Endothelial cell of umbilical vein (primary cell): ENCODE results near the gene ZIC3. TPM values are rescaled to one million over a fixed set of nuclear protein-coding genes. Genes with fewer than 3 reads are reported as not detected.

Experiments
- BruUV-seq: library from RNA; stranded (reverse); fragments of 400-500 nt; replicated peaks from 2 replicates; lab custom pipeline; 2021; lab: Mats Ljungman, UMichigan
- CTCF ChIA-PET: fragments of 300-600, 350-600 bp; sonication (Branson Sonifier 250); formaldehyde crosslinking; loops from one replicate; lab custom pipeline; 2021; ENCODE audit warnings: antibody characterized with exemption, inconsistent platforms; lab: Charles Lee
- POLR2A ChIA-PET: fragments of 300-600, 350-600 bp; sonication (Branson Sonifier 250); formaldehyde crosslinking; loops from one replicate; lab custom pipeline; 2021; ENCODE audit warnings: antibody characterized with exemption, inconsistent platforms; lab: Charles Lee
- DNase-seq: peaks from one replicate; pipeline ENCODE4 v3.0.0-alpha.2; 2011; ENCODE audit warnings: low read depth, low spot score
- FAIRE-seq: peaks from 2 replicates; lab custom pipeline; 2011; peaks lifted over from hg19 to GRCh38; lab: Jason Lieb, UNC
- H2AFZ ChIP-seq: 2 replicates; pipeline ENCODE4 v1.6.0; 2012; ENCODE audit warnings: low read depth, low read length, control low read depth, inconsistent platforms
- H3K27ac ChIP-seq: 2 replicates; pipeline ENCODE4 v1.5.1; 2011; ENCODE audit warnings: low read depth, mild to moderate bottlenecking, control low read depth, low read length, moderate library complexity; ENCODE audit not compliant: insufficient read depth
- H3K27me3 ChIP-seq, 2 experiments: 2 replicates each; pipeline versions ENCODE4 v1.6.0 to v1.6.1; 2011; ENCODE audit warnings: low read length in 2 of 2, mixed read lengths in 1 of 2; ENCODE audit not compliant: control insufficient read depth in 2 of 2, insufficient read depth in 2 of 2
- H3K36me3 ChIP-seq, 2 experiments: 2 replicates in 1 of 2; 3 replicates in 1 of 2; pipeline ENCODE4 v1.5.1; 2011; ENCODE audit warnings: low read length in 2 of 2, mild to moderate bottlenecking in 1 of 2, moderate library complexity in 1 of 2; ENCODE audit not compliant: control insufficient read depth in 2 of 2, insufficient read depth in 2 of 2; ENCODE audit errors: extremely low read depth in 1 of 2
- H3K4me1 ChIP-seq: 3 replicates; pipeline ENCODE4 v1.5.1; 2011; ENCODE audit warnings: mild to moderate bottlenecking, low read length; ENCODE audit not compliant: control insufficient read depth, insufficient read depth; ENCODE audit errors: extremely low read depth
- H3K4me2 ChIP-seq: 2 replicates; pipeline ENCODE4 v1.6.1; 2011; ENCODE audit warnings: low read length, control low read depth, mixed read lengths; ENCODE audit not compliant: insufficient read depth
- H3K4me3 ChIP-seq, 3 experiments: fragments of 200-600 bp in 1 of 3; sonication (generic), shearing (Covaris generic) in 1 of 3; replicated peaks in 1 of 3; 2 replicates each; pipeline ENCODE4 v1.5.1; 2011 to 2016; ENCODE audit warnings: control low read depth in 3 of 3, low read length in 3 of 3, mild to moderate bottlenecking in 2 of 3, inconsistent platforms in 1 of 3, low read depth in 1 of 3, moderate library complexity in 1 of 3; ENCODE audit not compliant: insufficient read depth in 1 of 3
- H3K79me2 ChIP-seq: 2 replicates; pipeline ENCODE4 v1.6.0; 2012; ENCODE audit warnings: low read length, inconsistent platforms; ENCODE audit not compliant: control insufficient read depth, insufficient read depth
- H3K9ac ChIP-seq: replicated peaks from 2 replicates; pipeline ENCODE3; 2011; ENCODE audit warnings: low read length, control low read depth; ENCODE audit not compliant: insufficient read depth; ENCODE audit errors: extremely low read depth
- H3K9me1 ChIP-seq: replicated peaks from 3 replicates; pipeline ENCODE4 v1.6.0; 2011; ENCODE audit warnings: mild to moderate bottlenecking, low read length; ENCODE audit not compliant: control insufficient read depth, insufficient read depth; ENCODE audit errors: extremely low read depth
- H3K9me3 ChIP-seq: replicated peaks from 2 replicates; pipeline ENCODE4 v1.5.1; 2012; ENCODE audit warnings: low read length, inconsistent platforms; ENCODE audit not compliant: control insufficient read depth, insufficient read depth
- H4K20me1 ChIP-seq: replicated peaks from 2 replicates; pipeline ENCODE3; 2011; ENCODE audit warnings: mild to moderate bottlenecking, low read length; ENCODE audit not compliant: control insufficient read depth, insufficient read depth; ENCODE audit errors: extremely low read depth
- CTCF ChIP-seq, 2 donors: IDR thresholded peaks; 1 replicate in 1 of 2; 2 replicates in 1 of 2; pipeline ENCODE4 v1.5.1; 2011; ENCODE audit warnings: low read length in 2 of 2, mild to moderate bottlenecking in 2 of 2, moderate library complexity in 2 of 2, control low read depth in 1 of 2, inconsistent platforms in 1 of 2, low read depth in 1 of 2; ENCODE audit not compliant: insufficient read depth in 1 of 2; ENCODE audit errors: extremely low read depth in 1 of 2
- EZH2 ChIP-seq: IDR thresholded peaks from 2 replicates; pipeline ENCODE4 v1.6.1; 2012; ENCODE audit warnings: borderline replicate concordance, low read depth, mild to moderate bottlenecking, moderate library complexity, low read length, inconsistent platforms; ENCODE audit not compliant: severe bottlenecking
- FOS ChIP-seq: IDR thresholded peaks from 2 replicates; pipeline ENCODE4 v1.6.1; 2011; ENCODE audit warnings: mild to moderate bottlenecking, low read length, moderate library complexity, borderline replicate concordance; ENCODE audit not compliant: insufficient read depth
- GATA2 ChIP-seq: IDR thresholded peaks from 2 replicates; pipeline ENCODE4 v1.7.0; 2011; ENCODE audit warnings: low read depth, mild to moderate bottlenecking, moderate library complexity, mixed read lengths, low read length; ENCODE audit not compliant: insufficient read length, insufficient read depth
- JUN ChIP-seq: IDR thresholded peaks from 2 replicates; pipeline ENCODE4 v1.6.1; 2011; ENCODE audit warnings: borderline replicate concordance, low read depth; ENCODE audit not compliant: insufficient read length, insufficient read depth
- POLR2A ChIP-seq: IDR thresholded peaks from 2 replicates; pipeline ENCODE4 v1.6.1; 2012; ENCODE audit warnings: low read depth, mild to moderate bottlenecking, control low read depth, low read length
- POLR2AphosphoS5 ChIP-seq: IDR thresholded peaks from 2 replicates; pipeline ENCODE4 v1.6.1; 2012; ENCODE audit warnings: low read depth, mild to moderate bottlenecking, control low read depth, low read length, moderate library complexity; ENCODE audit not compliant: insufficient read depth
- dilution Hi-C: fragments of 300-500 bp; cut with MboI; formaldehyde crosslinking; loops from one replicate; pipeline ENCODE4 v1.15.0; 2019; ENCODE audit warnings: low sequenced_read_pairs; ENCODE audit not compliant: extremely low pct_ligation_motif_present
- intact Hi-C: fragments of 100-400 bp; cut with micrococcal nuclease; formaldehyde crosslinking; loops from one replicate; pipeline ENCODE4 v1.10.0; 2022
- polyA plus RNA-seq, 4 experiments: library from polyadenylated mRNA; depleted of rRNA in 3 of 4; stranded (reverse) in 3 of 4; unstranded in 1 of 4; fragments of >200 nt; gene quantifications; 2 replicates each; pipeline versions ENCODE4 v1.2.1 to v1.2.3, GENCODE V29; 2011 to 2012; ENCODE audit warnings: missing spikeins in 1 of 4
- total RNA-seq: library from RNA; stranded (reverse); gene quantifications from 2 replicates; pipeline ENCODE4 v1.2.3, GENCODE V29; 2021
- TF ChIP-seq, protein P1 (sequence below): IDR thresholded peaks from 2 replicates; pipeline ENCODE4 v1.6.1; 2011; ENCODE audit not compliant: insufficient read depth, insufficient read length

ZIC3 gene
- total and polyA plus RNA-seq, 2 donors (not counting 3 experiments of a cell fraction or from before 2014, with no cell fraction given), result not detected

DNA sequence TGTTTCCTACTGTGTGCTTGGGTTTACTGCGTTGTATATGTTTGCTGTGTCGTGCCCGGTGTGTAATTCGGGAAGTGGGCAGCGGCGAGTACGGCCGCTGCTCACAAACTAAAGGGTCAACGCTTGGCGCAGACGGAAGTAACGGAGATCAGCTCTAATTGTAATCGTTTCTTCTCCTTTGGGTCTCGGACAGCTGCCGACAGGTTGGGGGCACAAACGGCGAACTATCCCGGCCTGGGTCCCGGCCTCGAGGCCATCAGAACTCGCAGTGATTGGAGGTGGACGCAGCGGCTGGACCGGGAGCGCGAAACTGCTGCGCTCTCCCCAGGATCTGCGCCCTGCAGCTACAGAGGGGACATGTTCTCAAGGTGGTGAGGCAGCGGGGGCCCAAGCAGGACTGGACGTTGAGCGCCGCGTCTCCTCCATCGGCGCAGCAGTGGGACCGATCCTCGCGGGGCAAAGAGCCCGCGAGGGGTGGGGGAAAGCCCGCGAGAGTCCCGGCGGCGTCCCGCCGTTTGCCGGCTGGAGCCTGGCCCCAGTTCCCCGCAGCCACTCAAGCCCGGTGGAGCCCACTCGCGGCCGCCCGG, 516 bp upstream of the ZIC3 start:
- intact Hi-C loops (no loop called here), dilution Hi-C loops (no loop called here)
- CTCF ChIA-PET, result no interaction called here
- no peak for DNase-seq
- TF ChIP-seq POLR2A (no peak), CTCF (IDR thresholded peaks at IDR 0.05; ENCODE audit: extremely low read depth in 1 of 2, insufficient read depth in 1 of 2, low read depth in 1 of 2, low read length in 2 of 2) (no peak), JUN (no peak)
- Histone ChIP-seq H3K27me3 (peaks cover 36 to 37% of the 10 kb centered on the region in 2 experiments), H3K9ac (no peak overlapping the region), H3K9me1 (no peaks in the 10 kb centered on the region), H3K4me3 (peak overlapping the region in 2 of 3 experiments; percentile 11 to 35), H3K4me1 (no peaks in the 10 kb centered on the region), H3K4me2 (no peak overlapping the region), H3K9me3 (no peaks in the 10 kb centered on the region), H3K36me3 (no peaks in the 10 kb centered on the region), H3K79me2 (no peaks in the 10 kb centered on the region), H2AFZ (peak overlapping the region; percentile 54), H4K20me1 (no peaks in the 10 kb centered on the region), H3K27ac (no peak overlapping the region)
- no TSS peak for BruUV-seq
- POLR2A ChIA-PET, result no interaction called here
- FAIRE-seq, result no peak

- no peak overlapping the region for H3K27ac ChIP-seq
- intact Hi-C loops, result no loop called here
- H3K79me2 ChIP-seq, result no peaks in the 10 kb centered on the region
- FAIRE-seq (no peak), DNase-seq (no peak)
- no peak overlapping the region for H3K4me3 ChIP-seq
- H3K9me1 ChIP-seq, result no peaks in the 10 kb centered on the region
- ChIA-PET CTCF (no interaction called here), POLR2A (no interaction called here)
- no peak overlapping the region for H3K9ac ChIP-seq
- BruUV-seq, result no TSS peak
- H3K27me3 ChIP-seq, result peaks cover 36 to 37% of the 10 kb centered on the region in 2 experiments
- no peaks in the 10 kb centered on the region for H4K20me1 ChIP-seq
- dilution Hi-C loops, result no loop called here
- TF ChIP-seq FOS (no peak), EZH2 (peak; percentile 27), POLR2AphosphoS5 (no peak), GATA2 (no peak), POLR2A (no peak), CTCF (IDR thresholded peaks at IDR 0.05; ENCODE audit: extremely low read depth in 1 of 2, insufficient read depth in 1 of 2, low read depth in 1 of 2, low read length in 2 of 2) (no peak)
- TF ChIP-seq, protein P1, sequence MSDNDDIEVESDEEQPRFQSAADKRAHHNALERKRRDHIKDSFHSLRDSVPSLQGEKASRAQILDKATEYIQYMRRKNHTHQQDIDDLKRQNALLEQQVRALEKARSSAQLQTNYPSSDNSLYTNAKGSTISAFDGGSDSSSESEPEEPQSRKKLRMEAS, result no peak
- H3K4me2 ChIP-seq, result no peak overlapping the region
- no peaks in the 10 kb centered on the region for H3K9me3 ChIP-seq
- H3K4me1 ChIP-seq, result no peaks in the 10 kb centered on the region
- no peaks in the 10 kb centered on the region for H3K36me3 ChIP-seq
- no peak overlapping the region for H2AFZ ChIP-seq
Measured at GRCh38 chrX:137566746-137567679, 1.1 kb downstream of the ZIC3 start.
